Measurements from ENCODE around the gene RPS6KA4. TPM values are rescaled to one million over a fixed set of nuclear protein-coding genes. Genes with fewer than 3 reads are reported as not detected.

Gene RPS6KA4
- total RNA-seq, 2 experiments from 2014 or later = 24.6 to 26.0 TPM

- ChIA-PET CTCF (interaction anchor here (0.7 to 4.6 kb wide), 22 partner anchors 9 to 133 kb away, joined by 3 to 75 read pairs (median 7); partner anchors contain the start of genes BAD, CATSPERZ, CCDC88B and ESRRA), POLR2A (interaction anchor here (0.7 to 4.1 kb wide), 24 partner anchors 12 to 423 kb away, joined by 3 to 35 read pairs (median 4); partner anchors contain the start of genes BAD, CCDC88B, ESRRA and FERMT3)
- intact Hi-C loops (cut with micrococcal nuclease) = no loop called here
- H3K36me3 Mint-ChIP-seq (ENCODE audit: low read depth) = peaks cover 48% of the 10 kb centered on the region
- H3K27ac Mint-ChIP-seq = peak within 1 kb of the TSS; percentile 100
- H3K27me3 Mint-ChIP-seq = no peaks in the 10 kb centered on the region
- H3K4me1 Mint-ChIP-seq (ENCODE audit: low read depth) = peaks cover 22% of the 10 kb centered on the region
- ATAC-seq = peak; percentile 86
- peak; percentile 93 for DNase-seq
- peak; percentile 24 for TF ChIP-seq CTCF (IDR thresholded peaks at IDR 0.05)
- no peaks in the 10 kb centered on the region for H3K9me3 Mint-ChIP-seq
- H3K4me3 Mint-ChIP-seq = peak within 1 kb of the TSS; percentile 94
Observed at GRCh38 chr11:64317961-64318765, 40.8 kb upstream of the RPS6KA4 start, which contains the start of gene PRDX5. PRDX5 (plus strand) TSS chr11:64318121; CDS start chr11:64318216, 95 bp downstream.

GRCh38 chr11:64318766-64319761 is 39.9 kb upstream of the RPS6KA4 start:
- ChIA-PET POLR2A (interaction anchor here (0.6 to 4.1 kb wide), 8 partner anchors 12 to 504 kb away, joined by 3 to 35 read pairs (median 9); partner anchors contain the start of genes CCDC88B and ESRRA), CTCF (interaction anchor here (1.3 to 4.6 kb wide), 6 partner anchors 8 to 115 kb away, joined by 5 to 75 read pairs (median 14); partner anchors contain the start of gene CCDC88B)
- Mint-ChIP-seq H3K4me1 (ENCODE audit: low read depth) (peaks cover 21% of the 10 kb centered on the region), H3K9me3 (no peaks in the 10 kb centered on the region), H3K36me3 (ENCODE audit: low read depth) (peaks cover 48% of the 10 kb centered on the region), H3K27ac (peak overlapping the region; percentile 100), H3K27me3 (no peaks in the 10 kb centered on the region), H3K4me3 (peak overlapping the region; percentile 94)
- DNase-seq = no peak
- no peak for TF ChIP-seq CTCF (IDR thresholded peaks at IDR 0.05)
- ATAC-seq = no peak
- intact Hi-C loops (cut with micrococcal nuclease) = no loop called here

GRCh38 chr11:64320556-64320955 is 38.4 kb upstream of the RPS6KA4 start:
- ATAC-seq (no peak), DNase-seq (no peak)
- no peak for TF ChIP-seq CTCF (IDR thresholded peaks at IDR 0.05)
- Mint-ChIP-seq H3K4me3 (peak overlapping the region; percentile 4), H3K27ac (no peak overlapping the region), H3K36me3 (ENCODE audit: low read depth) (peaks cover 36% of the 10 kb centered on the region), H3K4me1 (ENCODE audit: low read depth) (peaks cover 21% of the 10 kb centered on the region), H3K27me3 (no peaks in the 10 kb centered on the region), H3K9me3 (no peaks in the 10 kb centered on the region)
- ChIA-PET POLR2A (interaction anchor here (1.1 kb wide), 2 partner anchors 20 to 505 kb away, joined by 3 to 4 read pairs; partner anchors contain the start of gene CCDC88B), CTCF (interaction anchor here (4.6 kb wide), 1 partner anchor 11 kb away, joined by 75 read pairs; no protein-coding TSS in a partner anchor)
- intact Hi-C loops (cut with micrococcal nuclease) = no loop called here

GRCh38 chr11:64321026-64321425 is 37.9 kb upstream of the RPS6KA4 start:
- peaks cover 36% of the 10 kb centered on the region for H3K36me3 Mint-ChIP-seq (ENCODE audit: low read depth)
- no peak overlapping the region for H3K27ac Mint-ChIP-seq
- ChIA-PET CTCF (no interaction called here), POLR2A (no interaction called here)
- intact Hi-C loops (cut with micrococcal nuclease) = no loop called here
- DNase-seq (no peak), ATAC-seq (no peak)
- peaks cover 20% of the 10 kb centered on the region for H3K4me1 Mint-ChIP-seq (ENCODE audit: low read depth)
- no peak for TF ChIP-seq CTCF (IDR thresholded peaks at IDR 0.05)
- H3K4me3 Mint-ChIP-seq = no peak overlapping the region
- no peaks in the 10 kb centered on the region for H3K9me3 Mint-ChIP-seq
- no peaks in the 10 kb centered on the region for H3K27me3 Mint-ChIP-seq

Data from activated CD8-positive, alpha-beta T cell treated with anti-CD3 and anti-CD28 coated beads for 36 hours (primary cell).